ENCODE measurements around the gene EIPR1.

Gene EIPR1

DNA sequence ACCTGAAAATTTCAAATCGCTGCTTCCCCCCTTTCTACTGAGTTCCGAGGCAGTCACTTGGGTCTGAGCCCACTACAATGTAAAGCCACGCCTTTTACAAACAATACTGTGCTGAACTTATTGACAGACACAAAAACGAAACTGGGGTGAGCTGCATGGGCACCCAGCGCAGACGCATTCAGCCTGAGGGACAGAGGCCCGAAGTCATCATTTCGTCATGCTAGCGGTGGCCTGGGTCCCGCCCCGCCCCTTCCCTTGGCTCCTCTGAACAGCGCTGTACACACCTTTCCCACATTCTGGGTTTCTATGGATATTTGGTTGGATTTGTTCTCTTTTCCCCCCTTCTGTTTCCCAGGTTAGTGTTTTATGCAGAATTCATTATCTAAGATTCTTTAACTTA lies 71.7 kb downstream of the EIPR1 start:
- CTCF ChIA-PET = interaction anchor here (1.0 kb wide), 1 partner anchor 127 kb away, joined by 4 read pairs; no protein-coding TSS in a partner anchor
- TF ChIP-seq, protein P1, sequence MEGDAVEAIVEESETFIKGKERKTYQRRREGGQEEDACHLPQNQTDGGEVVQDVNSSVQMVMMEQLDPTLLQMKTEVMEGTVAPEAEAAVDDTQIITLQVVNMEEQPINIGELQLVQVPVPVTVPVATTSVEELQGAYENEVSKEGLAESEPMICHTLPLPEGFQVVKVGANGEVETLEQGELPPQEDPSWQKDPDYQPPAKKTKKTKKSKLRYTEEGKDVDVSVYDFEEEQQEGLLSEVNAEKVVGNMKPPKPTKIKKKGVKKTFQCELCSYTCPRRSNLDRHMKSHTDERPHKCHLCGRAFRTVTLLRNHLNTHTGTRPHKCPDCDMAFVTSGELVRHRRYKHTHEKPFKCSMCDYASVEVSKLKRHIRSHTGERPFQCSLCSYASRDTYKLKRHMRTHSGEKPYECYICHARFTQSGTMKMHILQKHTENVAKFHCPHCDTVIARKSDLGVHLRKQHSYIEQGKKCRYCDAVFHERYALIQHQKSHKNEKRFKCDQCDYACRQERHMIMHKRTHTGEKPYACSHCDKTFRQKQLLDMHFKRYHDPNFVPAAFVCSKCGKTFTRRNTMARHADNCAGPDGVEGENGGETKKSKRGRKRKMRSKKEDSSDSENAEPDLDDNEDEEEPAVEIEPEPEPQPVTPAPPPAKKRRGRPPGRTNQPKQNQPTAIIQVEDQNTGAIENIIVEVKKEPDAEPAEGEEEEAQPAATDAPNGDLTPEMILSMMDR (IDR thresholded peaks at IDR 0.05; ENCODE audit: control extremely low read depth, extremely low read depth, low read depth, missing control alignments) = no peak
- no peak for DNase-seq (ENCODE audit: extremely low spot score)
- POLR2A ChIA-PET = no interaction called here

GRCh38 chr2:3305431-3305830 lies 72.2 kb downstream of the EIPR1 start:
- ChIA-PET POLR2A (no interaction called here), CTCF (no interaction called here)
- TF ChIP-seq, protein P1 (IDR thresholded peaks at IDR 0.05; ENCODE audit: control extremely low read depth, extremely low read depth, low read depth, missing control alignments) = no peak
- DNase-seq (ENCODE audit: extremely low spot score) = no peak

GRCh38 chr2:3303583-3304406 lies 73.8 kb downstream of the EIPR1 start:
- ChIA-PET POLR2A (no interaction called here), CTCF (interaction anchor here (1.0 to 1.5 kb wide), 7 partner anchors 13 to 312 kb away, joined by 3 to 4 read pairs (median 4); no protein-coding TSS in a partner anchor)
- DNase-seq (ENCODE audit: extremely low spot score) = peak; percentile 89
- TF ChIP-seq, protein P1 (IDR thresholded peaks at IDR 0.05; ENCODE audit: control extremely low read depth, extremely low read depth, low read depth, missing control alignments) = peak; percentile 88

GRCh38 chr2:3302751-3303582 lies 74.7 kb downstream of the EIPR1 start:
- ChIA-PET CTCF (interaction anchor here (0.8 to 1.5 kb wide), 9 partner anchors 14 to 311 kb away, joined by 3 to 4 read pairs (median 3); no protein-coding TSS in a partner anchor), POLR2A (no interaction called here)
- TF ChIP-seq, protein P1 (IDR thresholded peaks at IDR 0.05; ENCODE audit: control extremely low read depth, extremely low read depth, low read depth, missing control alignments) = no peak
- no peak for DNase-seq (ENCODE audit: extremely low spot score)

DNA sequence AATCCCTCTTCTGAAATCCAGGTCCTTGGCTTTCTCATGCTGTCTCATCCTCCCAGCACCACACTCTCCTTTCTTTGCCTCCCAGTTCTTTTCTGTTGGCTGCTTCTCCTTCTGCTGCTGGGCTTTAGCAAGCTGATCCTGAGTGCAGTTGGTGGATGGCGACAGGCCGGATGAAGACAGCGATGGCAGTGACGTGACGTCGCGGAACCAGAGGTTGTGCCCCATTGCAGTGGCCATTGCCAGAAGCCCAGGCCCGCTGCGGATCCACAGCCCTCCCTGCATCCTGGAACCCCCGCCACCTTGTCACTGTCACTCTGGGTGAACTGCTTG lies 75.2 kb downstream of the EIPR1 start:
- TF ChIP-seq, protein P1 (IDR thresholded peaks at IDR 0.05; ENCODE audit: control extremely low read depth, extremely low read depth, low read depth, missing control alignments) = no peak
- ChIA-PET CTCF (interaction anchor here (1.0 to 1.2 kb wide), 2 partner anchors 14 to 15 kb away, joined by 3 to 4 read pairs; no protein-coding TSS in a partner anchor), POLR2A (no interaction called here)
- DNase-seq (ENCODE audit: extremely low spot score) = no peak

DNA sequence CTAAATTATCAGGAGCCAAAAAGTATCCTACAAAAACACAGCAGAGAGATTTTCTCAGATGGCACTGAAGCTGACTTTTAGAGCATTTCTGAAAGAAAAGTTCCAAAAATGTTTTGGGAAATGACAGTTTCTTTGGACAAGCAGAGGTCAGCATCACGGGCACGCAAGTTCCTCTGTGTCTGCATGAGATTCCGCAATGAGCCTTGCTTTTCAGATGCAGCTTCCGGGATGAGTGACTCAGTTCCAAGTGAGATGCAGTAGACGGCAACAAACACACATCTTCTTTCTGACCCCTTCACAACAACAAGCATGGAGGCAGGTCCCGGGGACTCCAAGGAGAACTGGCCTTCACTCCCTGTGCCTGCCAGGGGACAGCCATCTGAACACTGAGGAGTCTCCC lies 76.6 kb downstream of the EIPR1 start:
- POLR2A ChIA-PET = no interaction called here
- CTCF ChIA-PET = no interaction called here
- DNase-seq (ENCODE audit: extremely low spot score) = no peak
- TF ChIP-seq, protein P1 (IDR thresholded peaks at IDR 0.05; ENCODE audit: control extremely low read depth, extremely low read depth, low read depth, missing control alignments) = no peak
